DMS53 treated with DMSO at 0.1 percent for 48 hours (cell line): ENCODE results near the gene FNIP1.
"Not testable (repeated sequence)": the region's sequence is repeated elsewhere in the genome, so short reads cannot be mapped to it uniquely, and the experiment has no call there.

Experiments
- DNase-seq: peaks from one replicate; lab custom pipeline; 2025; ENCODE audit not compliant: unreplicated experiment; lab: John Stamatoyannopoulos, UW

The FNIP1 gene

GRCh38 chr5:131610198-131611063 is 186.4 kb downstream of the FNIP1 start:
- no peak for DNase-seq

GRCh38 chr5:131609774-131610173 is 187.0 kb downstream of the FNIP1 start:
- no peak for DNase-seq

- DNase-seq = no peak
These were observed 188.2 kb downstream of the FNIP1 start for GRCh38 chr5:131608597-131608996.

GRCh38 chr5:131607903-131608540 is 188.8 kb downstream of the FNIP1 start:
- DNase-seq = no peak

GRCh38 chr5:131607418-131607817 is 189.4 kb downstream of the FNIP1 start:
- no peak for DNase-seq

- no peak for DNase-seq
These were observed 191.7 kb downstream of the FNIP1 start for GRCh38 chr5:131605086-131605485.

GRCh38 chr5:131595088-131596033 is 201.5 kb downstream of the FNIP1 start:
- no peak for DNase-seq

- DNase-seq = no peak
These were observed 202.9 kb downstream of the FNIP1 start for GRCh38 chr5:131593921-131594320.

GRCh38 chr5:131593436-131593835 is 203.4 kb downstream of the FNIP1 start:
- DNase-seq = not testable (repeated sequence)
